ENCODE measurements around the gene HSPA4. TPM values are rescaled to one million over a fixed set of nuclear protein-coding genes. Genes with fewer than 3 reads are reported as not detected.
"Not testable (repeated sequence)": the region's sequence is repeated elsewhere in the genome, so short reads cannot be mapped to it uniquely, and the experiment has no call there.

The HSPA4 gene
- total RNA-seq, 4 donors from 2014 or later, result 43.3 to 81.7 (median 61.5) TPM

GRCh38 chr5:133041157-133041784 lies 10.5 kb upstream of the HSPA4 start:
- ATAC-seq (ENCODE audit: low FRiP score) (no peak), DNase-seq (ENCODE audit: low spot score) (no peak)
- no peak for TF ChIP-seq CTCF (IDR thresholded peaks at IDR 0.05)

DNA sequence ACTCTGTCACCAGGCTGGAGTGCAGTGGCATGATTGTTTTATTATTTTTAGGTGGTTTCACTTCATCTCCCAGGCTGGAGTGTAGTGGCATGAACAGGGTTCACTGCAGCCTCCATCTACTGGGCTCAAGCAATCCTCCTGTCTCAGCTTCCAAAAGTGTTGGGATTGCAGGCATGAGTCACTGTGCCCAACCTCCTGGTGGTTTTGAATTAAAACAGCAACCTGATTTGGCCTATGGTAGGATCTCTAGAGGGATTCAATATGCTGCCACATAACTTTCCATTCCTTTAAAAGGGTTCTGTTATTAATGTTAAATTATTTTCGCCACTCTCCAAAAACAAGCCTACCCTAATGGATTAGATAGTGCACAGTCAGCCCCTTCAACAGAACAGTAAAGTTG lies 9.9 kb upstream of the HSPA4 start:
- no peak for DNase-seq (ENCODE audit: low spot score)
- ATAC-seq (ENCODE audit: low FRiP score), result no peak
- TF ChIP-seq CTCF (IDR thresholded peaks at IDR 0.05), result no peak

- not testable (repeated sequence) for ATAC-seq (ENCODE audit: low FRiP score); DNase-seq (ENCODE audit: low spot score)
These were observed 5.3 kb upstream of the HSPA4 start for GRCh38 chr5:133046560-133046959.

- no peak for DNase-seq (ENCODE audit: low spot score)
- TF ChIP-seq CTCF (IDR thresholded peaks at IDR 0.05), result no peak
- ATAC-seq (ENCODE audit: low FRiP score), result no peak
These were observed 4.4 kb upstream of the HSPA4 start for GRCh38 chr5:133047404-133047803.

- ATAC-seq (ENCODE audit: low FRiP score), result no peak
- DNase-seq (ENCODE audit: low spot score), result no peak
- TF ChIP-seq CTCF (IDR thresholded peaks at IDR 0.05), result no peak
These were observed 2.7 kb upstream of the HSPA4 start for GRCh38 chr5:133048993-133049725.

DNA sequence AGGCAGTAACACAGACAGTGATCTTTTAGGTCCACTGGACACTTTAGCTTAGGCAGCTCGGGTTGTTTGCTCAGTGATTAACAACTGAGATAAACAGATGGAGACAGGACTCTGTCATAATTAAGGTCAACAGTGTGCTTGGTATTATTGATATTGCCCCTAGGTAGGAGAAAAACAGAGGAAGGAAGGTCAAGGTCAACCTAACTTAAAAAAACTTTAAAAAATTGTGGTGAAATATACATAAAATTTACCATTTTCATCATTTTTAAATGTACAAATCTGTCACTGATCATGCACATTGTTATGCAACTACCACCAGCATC lies 2.1 kb upstream of the HSPA4 start:
- TF ChIP-seq CTCF (IDR thresholded peaks at IDR 0.05), result no peak
- DNase-seq (ENCODE audit: low spot score), result no peak
- ATAC-seq (ENCODE audit: low FRiP score), result no peak

- no peak for ATAC-seq (ENCODE audit: low FRiP score)
- DNase-seq (ENCODE audit: low spot score), result no peak
- TF ChIP-seq CTCF (IDR thresholded peaks at IDR 0.05), result no peak
These were observed 1.3 kb upstream of the HSPA4 start for GRCh38 chr5:133050521-133050920.

Data from omental fat pad (tissue), 4 donors.